ENCODE measurements around the gene IGSF9. TPM values are rescaled to one million over a fixed set of nuclear protein-coding genes. Genes with fewer than 3 reads are reported as not detected.

IGSF9 gene
- total RNA-seq = 68.2 and 68.6 TPM in 2 replicates
- long read RNA-seq, partial matches to known transcripts = 2 of 4 reads
- long read RNA-seq, other reads (novel, unspliced or antisense) = 2 of 4 reads

DNA sequence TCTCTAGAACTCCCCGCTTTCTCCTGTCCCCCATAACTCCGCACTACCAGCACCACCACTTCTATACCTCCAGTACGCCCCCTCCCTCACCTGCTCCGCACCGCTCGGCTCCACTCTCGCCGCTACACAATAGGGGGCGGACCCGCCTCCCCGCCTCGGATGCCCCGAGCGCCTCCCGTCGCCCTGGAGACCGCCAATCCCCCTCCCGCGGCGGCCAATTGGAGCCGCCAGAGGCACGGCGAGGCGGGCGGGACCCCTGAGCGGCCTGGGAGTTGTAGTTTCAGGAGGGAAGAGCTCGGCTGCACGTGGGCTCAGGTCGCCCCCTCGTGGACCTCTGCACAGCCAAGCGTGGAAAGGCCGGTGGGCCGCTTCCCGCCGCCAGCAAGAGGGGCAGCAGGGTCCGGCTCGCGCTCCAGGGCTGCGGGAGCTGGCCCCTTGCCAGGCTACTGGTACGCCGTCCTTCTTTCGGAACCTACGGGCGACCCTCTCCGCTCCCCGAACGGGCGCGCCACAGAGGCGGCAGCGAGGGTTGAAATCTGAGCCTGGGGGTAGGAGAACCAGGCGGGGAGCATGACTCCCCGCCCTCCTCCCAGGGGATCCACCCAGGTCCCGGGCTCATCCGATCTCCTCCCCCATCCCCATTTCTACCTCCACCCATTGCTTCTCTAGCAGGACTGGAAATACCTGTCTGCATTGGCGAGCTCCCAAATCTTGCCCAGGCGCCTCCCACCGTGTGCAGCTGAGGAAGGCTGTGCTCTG is at the start of gene IGSF9:
TSS of gene IGSF9 (minus strand) at position 131 of the 759 bp plus-strand sequence. CDS start 2,159 bp downstream, outside the sequence.
- Mint-ChIP-seq H3K27me3 (peaks cover 18% of the 10 kb centered on the region), H3K4me1 (ENCODE audit: low read depth) (peaks cover 40% of the 10 kb centered on the region), H3K9me3 (ENCODE audit: low read depth) (no peaks in the 10 kb centered on the region), H3K36me3 (ENCODE audit: insufficient read depth) (peaks cover 2% of the 10 kb centered on the region), H3K4me3 (ENCODE audit: low read depth) (peak within 1 kb of the TSS; percentile 90), H3K27ac (peak within 1 kb of the TSS; percentile 88)
- TF ChIP-seq, protein P1, sequence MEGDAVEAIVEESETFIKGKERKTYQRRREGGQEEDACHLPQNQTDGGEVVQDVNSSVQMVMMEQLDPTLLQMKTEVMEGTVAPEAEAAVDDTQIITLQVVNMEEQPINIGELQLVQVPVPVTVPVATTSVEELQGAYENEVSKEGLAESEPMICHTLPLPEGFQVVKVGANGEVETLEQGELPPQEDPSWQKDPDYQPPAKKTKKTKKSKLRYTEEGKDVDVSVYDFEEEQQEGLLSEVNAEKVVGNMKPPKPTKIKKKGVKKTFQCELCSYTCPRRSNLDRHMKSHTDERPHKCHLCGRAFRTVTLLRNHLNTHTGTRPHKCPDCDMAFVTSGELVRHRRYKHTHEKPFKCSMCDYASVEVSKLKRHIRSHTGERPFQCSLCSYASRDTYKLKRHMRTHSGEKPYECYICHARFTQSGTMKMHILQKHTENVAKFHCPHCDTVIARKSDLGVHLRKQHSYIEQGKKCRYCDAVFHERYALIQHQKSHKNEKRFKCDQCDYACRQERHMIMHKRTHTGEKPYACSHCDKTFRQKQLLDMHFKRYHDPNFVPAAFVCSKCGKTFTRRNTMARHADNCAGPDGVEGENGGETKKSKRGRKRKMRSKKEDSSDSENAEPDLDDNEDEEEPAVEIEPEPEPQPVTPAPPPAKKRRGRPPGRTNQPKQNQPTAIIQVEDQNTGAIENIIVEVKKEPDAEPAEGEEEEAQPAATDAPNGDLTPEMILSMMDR (IDR thresholded peaks at IDR 0.05; ENCODE audit: unreplicated experiment) = peak; percentile 72
- peak; percentile 92 for DNase-seq (ENCODE audit: low spot score, unreplicated experiment)

DNA sequence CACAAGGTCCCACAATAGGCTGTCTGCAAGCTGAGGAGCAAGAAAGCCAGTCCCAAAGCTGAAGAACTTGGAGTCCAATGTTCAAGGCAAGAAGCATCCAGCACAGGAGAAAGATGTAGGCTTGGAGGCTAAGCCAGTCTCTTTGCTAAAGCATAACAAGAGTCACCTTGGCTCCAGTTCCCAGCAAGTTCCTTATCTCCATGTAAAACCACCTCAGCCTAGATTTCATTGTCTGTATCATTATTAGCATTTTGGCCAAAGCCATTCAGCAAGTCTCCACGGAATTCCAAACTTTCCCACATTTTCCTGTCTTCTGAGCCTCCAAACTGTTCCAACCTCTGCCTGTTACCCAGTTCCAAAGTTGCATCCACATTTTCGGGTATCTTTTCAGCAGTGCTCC is 49.5 kb upstream of the IGSF9 start:
- TF ChIP-seq, protein P1 (IDR thresholded peaks at IDR 0.05; ENCODE audit: unreplicated experiment) = no peak
- no peak for DNase-seq (ENCODE audit: low spot score, unreplicated experiment)
- Mint-ChIP-seq H3K4me3 (ENCODE audit: low read depth) (no peak overlapping the region), H3K27me3 (peaks cover 29% of the 10 kb centered on the region), H3K36me3 (ENCODE audit: insufficient read depth) (no peaks in the 10 kb centered on the region), H3K27ac (no peak overlapping the region), H3K4me1 (ENCODE audit: low read depth) (no peaks in the 10 kb centered on the region), H3K9me3 (ENCODE audit: low read depth) (no peaks in the 10 kb centered on the region)

GRCh38 chr1:159993911-159994310 is 48.5 kb upstream of the IGSF9 start:
- peaks cover 24% of the 10 kb centered on the region for H3K27me3 Mint-ChIP-seq
- DNase-seq (ENCODE audit: low spot score, unreplicated experiment) = no peak
- no peaks in the 10 kb centered on the region for H3K36me3 Mint-ChIP-seq (ENCODE audit: insufficient read depth)
- no peaks in the 10 kb centered on the region for H3K9me3 Mint-ChIP-seq (ENCODE audit: low read depth)
- TF ChIP-seq, protein P1 (IDR thresholded peaks at IDR 0.05; ENCODE audit: unreplicated experiment) = no peak
- H3K4me1 Mint-ChIP-seq (ENCODE audit: low read depth) = no peaks in the 10 kb centered on the region
- H3K4me3 Mint-ChIP-seq (ENCODE audit: low read depth) = no peak overlapping the region
- H3K27ac Mint-ChIP-seq = no peak overlapping the region

DNA sequence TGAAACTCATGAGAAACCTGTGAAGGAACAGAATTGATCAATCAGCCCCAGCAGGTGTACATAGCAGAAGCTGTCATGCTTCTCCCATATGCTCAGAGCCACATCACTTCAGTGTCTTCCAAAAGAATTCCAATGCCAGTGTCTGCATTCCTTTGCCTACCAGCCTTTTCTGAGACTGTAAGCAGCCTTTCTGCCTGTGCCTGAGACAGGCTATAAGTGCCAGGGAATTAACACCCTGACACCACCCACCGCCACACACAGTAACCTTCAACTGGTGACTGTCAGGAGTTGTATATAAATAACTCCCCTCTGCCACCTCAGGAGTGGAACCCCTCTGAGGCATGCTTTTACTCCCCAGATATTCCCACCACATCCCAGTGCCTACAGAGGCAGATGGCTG is 46.7 kb upstream of the IGSF9 start:
- DNase-seq (ENCODE audit: low spot score, unreplicated experiment) = no peak
- Mint-ChIP-seq H3K27ac (no peak overlapping the region), H3K4me3 (ENCODE audit: low read depth) (no peak overlapping the region), H3K4me1 (ENCODE audit: low read depth) (no peaks in the 10 kb centered on the region), H3K27me3 (peaks cover 17% of the 10 kb centered on the region), H3K9me3 (ENCODE audit: low read depth) (no peaks in the 10 kb centered on the region), H3K36me3 (ENCODE audit: insufficient read depth) (no peaks in the 10 kb centered on the region)
- TF ChIP-seq, protein P1 (IDR thresholded peaks at IDR 0.05; ENCODE audit: unreplicated experiment) = no peak

GRCh38 chr1:159991513-159991912 is 46.1 kb upstream of the IGSF9 start:
- Mint-ChIP-seq H3K4me1 (ENCODE audit: low read depth) (no peaks in the 10 kb centered on the region), H3K27me3 (peaks cover 14% of the 10 kb centered on the region), H3K27ac (no peak overlapping the region), H3K9me3 (ENCODE audit: low read depth) (no peaks in the 10 kb centered on the region), H3K4me3 (ENCODE audit: low read depth) (no peak overlapping the region), H3K36me3 (ENCODE audit: insufficient read depth) (no peaks in the 10 kb centered on the region)
- TF ChIP-seq, protein P1 (IDR thresholded peaks at IDR 0.05; ENCODE audit: unreplicated experiment) = no peak
- DNase-seq (ENCODE audit: low spot score, unreplicated experiment) = no peak
